KOPT-K1 (cell line): ENCODE data around the gene PRDM5.

ENCODE experiments used
- H3K27ac ChIP-seq: fragments of 200-600 bp; sonication (generic); 2 replicates; pipeline ENCODE4 v1.5.1; 2016; ENCODE audit warnings: antibody characterized with exemption, mild to moderate bottlenecking, low read depth, low read length; ENCODE audit not compliant: poor library complexity, severe bottlenecking
- H3K36me3 ChIP-seq: fragments of 200-600 bp; sonication (generic); 2 replicates; pipeline ENCODE4 v1.5.1; 2017; ENCODE audit warnings: antibody characterized with exemption, mild to moderate bottlenecking, low read length, moderate library complexity; ENCODE audit not compliant: insufficient read depth
- H3K9me3 ChIP-seq: fragments of 200-600 bp; sonication (generic); 2 replicates; pipeline ENCODE4 v1.5.1; 2017; ENCODE audit warnings: antibody characterized with exemption, low read length, mild to moderate bottlenecking; ENCODE audit not compliant: insufficient read depth, poor library complexity, severe bottlenecking

PRDM5 gene

DNA sequence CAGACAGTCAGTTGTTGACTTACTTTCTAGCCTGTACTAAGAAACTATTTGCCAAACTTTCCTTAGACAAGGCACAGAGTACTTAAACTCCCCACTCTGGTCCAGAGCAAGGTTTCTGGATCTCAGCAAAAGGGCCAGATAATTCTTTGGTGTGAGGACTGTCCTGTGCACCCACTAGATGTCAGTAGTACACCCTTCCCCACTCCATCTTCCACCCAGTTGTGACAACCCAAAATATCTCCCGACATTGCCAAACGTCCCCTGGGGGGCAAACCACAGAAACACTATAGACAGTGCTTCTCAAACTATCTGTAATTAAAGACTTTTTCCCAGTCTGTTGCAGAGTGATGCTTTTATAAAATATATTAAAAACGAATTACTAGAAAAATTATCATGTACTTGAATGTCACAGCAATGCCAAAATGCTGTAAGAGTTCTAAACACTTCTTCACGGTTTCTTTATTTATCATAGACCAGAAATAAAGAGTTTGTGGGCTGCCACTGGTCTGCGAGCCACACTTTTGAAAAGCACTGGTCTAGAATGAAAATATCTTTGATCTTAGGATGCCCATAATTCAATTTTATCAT is 203.5 kb downstream of the PRDM5 start:
- no peaks in the 10 kb centered on the region for H3K9me3 ChIP-seq
- H3K27ac ChIP-seq = no peak overlapping the region
- H3K36me3 ChIP-seq = no peaks in the 10 kb centered on the region

DNA sequence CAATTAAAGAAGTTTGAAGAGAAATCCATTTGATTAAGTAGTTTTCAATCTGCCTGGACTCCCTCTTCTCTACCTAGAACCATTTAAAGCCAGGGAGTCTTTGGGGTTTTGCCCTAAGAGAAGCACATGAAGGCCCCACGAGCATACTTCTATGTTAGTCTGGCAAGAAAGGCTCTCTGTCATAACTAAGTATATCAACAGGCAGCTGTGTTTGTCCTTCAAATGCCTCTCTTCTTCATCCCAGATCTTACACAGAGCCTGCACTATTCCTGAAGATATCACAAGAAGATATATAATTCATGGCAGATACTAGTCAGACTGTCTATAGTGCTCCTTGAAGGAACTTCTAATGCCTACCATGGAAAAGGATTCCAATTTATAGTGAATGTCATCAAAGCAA is 206.2 kb downstream of the PRDM5 start:
- Histone ChIP-seq H3K27ac (no peak overlapping the region), H3K36me3 (no peaks in the 10 kb centered on the region), H3K9me3 (no peaks in the 10 kb centered on the region)

DNA sequence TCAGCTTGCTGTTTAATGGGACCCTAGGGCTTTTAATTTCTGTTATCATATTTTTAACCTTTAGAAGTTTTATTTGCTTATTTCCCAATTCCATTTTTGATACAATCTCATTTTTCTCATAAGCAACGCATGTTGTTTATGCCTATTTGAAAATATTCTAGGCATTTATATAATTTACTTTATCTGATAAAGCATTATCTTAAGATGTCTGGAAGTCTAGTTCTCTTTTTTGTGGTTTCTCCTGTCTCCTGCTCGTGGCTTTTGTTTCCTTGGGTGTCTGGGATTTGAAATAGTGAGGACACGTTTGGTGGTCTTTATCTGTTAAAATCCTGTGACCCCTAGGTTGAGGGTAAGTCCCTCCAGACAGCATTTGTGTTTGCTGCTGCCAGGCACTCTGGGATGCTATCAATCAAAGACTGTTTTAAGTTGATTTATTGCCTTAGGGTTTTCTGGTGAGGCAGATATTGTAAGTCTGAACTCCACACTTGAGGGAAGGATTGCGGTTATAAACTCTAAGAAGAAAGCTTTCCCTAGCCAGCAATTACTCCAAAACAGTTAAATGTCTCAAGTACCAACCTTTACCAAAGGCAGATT is 208.0 kb downstream of the PRDM5 start:
- Histone ChIP-seq H3K27ac (no peak overlapping the region), H3K36me3 (no peaks in the 10 kb centered on the region), H3K9me3 (no peaks in the 10 kb centered on the region)

DNA sequence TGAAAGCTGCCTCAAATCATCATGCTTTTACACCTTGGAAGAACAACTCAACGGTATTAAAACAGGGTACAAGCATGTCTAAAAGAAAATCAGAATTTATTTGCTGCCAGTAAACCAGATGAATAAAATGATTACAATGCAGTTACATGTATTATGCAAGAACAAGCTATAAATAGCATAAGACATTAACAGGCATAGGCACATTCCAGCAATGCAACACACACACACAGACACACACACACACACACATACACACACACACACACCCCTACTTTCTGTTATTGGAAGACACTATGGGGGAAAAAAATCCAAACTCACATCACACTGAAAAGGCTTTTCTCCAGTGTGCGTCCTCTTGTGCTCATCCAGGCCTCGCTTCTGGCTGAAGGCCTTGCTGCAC is 212.5 kb downstream of the PRDM5 start:
- Histone ChIP-seq H3K27ac (no peak overlapping the region), H3K36me3 (no peaks in the 10 kb centered on the region), H3K9me3 (no peaks in the 10 kb centered on the region)

DNA sequence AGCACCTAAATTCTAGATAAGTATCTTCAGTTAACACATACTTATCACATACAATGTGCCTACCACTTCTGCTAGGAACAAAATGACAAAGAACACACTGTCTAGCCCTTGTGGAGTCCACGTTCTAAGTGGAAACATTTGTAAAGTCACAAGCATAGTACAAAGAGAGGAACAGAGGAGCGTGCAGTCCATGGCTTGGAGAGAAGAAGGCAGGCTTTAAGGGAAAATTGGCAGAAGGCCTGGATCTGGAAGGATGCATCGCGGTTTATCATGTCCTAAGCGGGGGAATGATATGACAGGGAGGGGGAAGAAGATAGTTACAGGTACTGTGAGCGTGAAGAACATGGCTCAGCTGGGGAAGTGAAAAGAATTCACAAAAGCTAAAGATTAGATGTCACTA is 218.0 kb downstream of the PRDM5 start:
- H3K27ac ChIP-seq = no peak overlapping the region
- H3K36me3 ChIP-seq = no peaks in the 10 kb centered on the region
- no peaks in the 10 kb centered on the region for H3K9me3 ChIP-seq

DNA sequence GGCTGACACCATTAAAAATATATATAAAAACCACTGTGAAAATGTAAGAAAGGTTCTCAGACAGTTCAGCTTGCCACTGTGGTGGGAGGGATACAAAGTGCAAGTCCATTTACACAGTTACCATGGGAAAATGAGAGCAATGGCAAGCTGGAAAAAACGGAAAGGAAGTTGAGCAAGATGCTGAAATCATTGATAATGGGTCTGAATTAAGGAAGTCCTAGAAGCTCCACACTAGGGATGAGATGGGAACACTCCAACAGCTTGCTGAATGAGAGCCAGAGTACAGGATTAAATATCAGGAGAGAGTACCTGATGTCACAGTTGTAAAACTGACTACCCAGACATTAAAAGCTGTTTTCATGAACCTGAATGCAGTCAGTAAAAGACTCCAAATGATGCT is 218.6 kb downstream of the PRDM5 start:
- H3K27ac ChIP-seq = no peak overlapping the region
- no peaks in the 10 kb centered on the region for H3K9me3 ChIP-seq
- no peaks in the 10 kb centered on the region for H3K36me3 ChIP-seq

DNA sequence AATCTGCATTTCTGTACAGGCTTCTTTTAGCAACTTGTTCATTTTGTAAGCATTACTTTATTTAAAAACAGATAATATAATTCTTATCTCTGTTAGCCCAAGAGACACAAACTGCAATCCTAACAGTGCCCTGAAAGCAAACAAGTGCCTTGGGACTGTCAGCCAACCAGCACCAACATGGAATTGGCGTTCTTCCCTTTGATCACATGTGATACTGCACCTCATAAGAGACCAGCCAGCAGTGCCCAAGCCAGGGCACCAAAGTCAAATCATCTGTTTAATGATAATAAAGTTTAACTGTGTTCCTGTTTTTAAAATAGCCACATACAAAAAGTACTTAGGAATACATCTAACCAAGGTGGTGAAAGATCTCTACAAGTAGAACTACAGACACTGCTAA is 223.2 kb downstream of the PRDM5 start:
- H3K27ac ChIP-seq = no peak overlapping the region
- no peaks in the 10 kb centered on the region for H3K36me3 ChIP-seq
- H3K9me3 ChIP-seq = no peaks in the 10 kb centered on the region

DNA sequence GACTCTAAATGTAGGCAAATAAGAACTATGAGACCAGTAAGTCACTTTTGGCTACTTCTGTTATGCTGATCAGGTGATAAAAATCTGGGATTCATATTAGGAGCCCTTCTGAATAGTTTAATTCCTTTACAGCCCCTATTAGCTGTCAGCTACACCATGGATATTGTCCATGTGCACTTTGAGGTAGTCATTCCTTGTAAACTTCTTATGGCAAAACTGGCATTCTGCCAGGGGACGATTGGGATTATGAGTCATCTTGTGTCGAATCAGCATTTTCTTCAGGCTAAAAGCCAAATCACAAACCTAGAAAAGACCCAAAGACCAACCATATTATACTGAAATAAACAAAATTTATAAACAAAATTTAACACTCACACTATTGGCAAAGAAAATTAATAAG is 227.6 kb downstream of the PRDM5 start:
- H3K9me3 ChIP-seq = no peaks in the 10 kb centered on the region
- no peaks in the 10 kb centered on the region for H3K36me3 ChIP-seq
- no peak overlapping the region for H3K27ac ChIP-seq

DNA sequence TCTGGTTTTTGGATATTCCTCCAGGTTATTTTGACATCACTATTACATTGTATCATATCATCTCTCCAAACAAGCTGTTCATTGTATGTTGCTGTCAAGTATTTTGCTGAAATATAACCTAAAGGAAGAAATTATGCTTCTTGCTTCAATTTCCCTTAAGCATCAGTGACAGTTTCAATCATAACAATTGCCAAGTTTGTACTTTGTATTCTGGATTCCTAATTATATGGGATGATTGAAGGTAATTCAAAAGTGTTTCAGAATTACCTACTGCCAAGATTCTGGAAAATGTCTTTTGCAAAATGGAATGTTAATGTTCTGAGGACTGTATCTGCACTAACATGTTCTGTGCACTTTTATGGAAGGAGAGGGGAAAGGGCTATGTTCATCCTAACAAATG is 228.7 kb downstream of the PRDM5 start:
- Histone ChIP-seq H3K36me3 (no peaks in the 10 kb centered on the region), H3K27ac (no peak overlapping the region), H3K9me3 (no peaks in the 10 kb centered on the region)

DNA sequence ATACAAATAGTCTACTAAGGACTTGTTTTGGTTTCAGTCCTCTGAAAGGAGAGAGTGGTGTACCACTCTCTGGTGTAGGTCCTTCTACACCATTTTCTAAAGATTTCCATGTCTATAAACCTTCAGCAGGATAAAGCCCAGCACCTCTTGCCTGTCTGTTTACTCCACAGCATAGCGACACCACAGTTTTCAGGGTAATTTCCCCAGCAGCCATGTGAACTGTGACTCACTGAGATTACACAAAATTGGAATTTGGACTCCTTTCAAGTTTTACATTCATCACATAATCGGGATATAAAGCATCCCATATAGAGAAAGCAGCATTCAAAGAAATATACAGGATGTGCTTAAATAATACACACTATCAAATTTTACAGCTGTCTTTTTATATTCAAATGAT is 229.6 kb downstream of the PRDM5 start:
- H3K27ac ChIP-seq = no peak overlapping the region
- no peaks in the 10 kb centered on the region for H3K36me3 ChIP-seq
- no peaks in the 10 kb centered on the region for H3K9me3 ChIP-seq

DNA sequence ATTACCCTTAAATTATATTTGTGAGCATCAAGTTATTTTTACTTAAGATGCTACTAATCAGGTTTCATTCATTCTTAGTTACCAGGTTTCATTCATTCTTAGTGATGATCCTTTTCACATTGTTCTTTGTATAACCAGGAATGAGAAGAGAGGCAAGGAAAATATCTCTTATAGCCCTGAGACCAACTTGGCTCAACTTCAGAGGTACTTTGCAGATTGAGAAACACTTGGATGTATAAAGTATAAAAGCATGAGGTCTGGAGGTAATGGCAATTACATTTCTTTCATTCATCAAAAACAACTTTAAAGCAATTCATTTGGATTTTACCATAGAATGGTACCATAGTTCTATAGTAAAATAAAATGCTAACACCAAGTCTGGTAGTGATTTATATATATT is 231.0 kb downstream of the PRDM5 start:
- Histone ChIP-seq H3K36me3 (no peaks in the 10 kb centered on the region), H3K9me3 (no peaks in the 10 kb centered on the region), H3K27ac (no peak overlapping the region)

DNA sequence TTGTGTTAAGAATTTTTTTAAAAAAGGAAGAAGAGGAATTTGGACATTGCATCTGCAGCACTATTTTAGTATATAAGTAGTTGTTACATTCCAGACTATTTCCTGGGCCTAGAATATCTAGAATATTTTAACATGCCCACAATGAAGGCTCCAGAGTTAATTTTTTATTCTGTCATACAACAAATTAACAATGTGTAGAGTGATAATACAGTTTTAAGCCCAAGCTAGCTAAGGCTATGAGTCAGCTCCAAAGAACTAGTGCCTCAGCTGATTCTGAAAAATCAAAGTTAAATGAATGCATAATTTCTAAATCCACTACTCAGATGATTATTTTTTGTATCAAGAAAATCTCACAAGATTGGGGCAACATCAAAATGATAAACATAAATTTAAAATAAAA is 231.4 kb downstream of the PRDM5 start:
- H3K9me3 ChIP-seq = no peaks in the 10 kb centered on the region
- H3K27ac ChIP-seq = no peak overlapping the region
- no peaks in the 10 kb centered on the region for H3K36me3 ChIP-seq

DNA sequence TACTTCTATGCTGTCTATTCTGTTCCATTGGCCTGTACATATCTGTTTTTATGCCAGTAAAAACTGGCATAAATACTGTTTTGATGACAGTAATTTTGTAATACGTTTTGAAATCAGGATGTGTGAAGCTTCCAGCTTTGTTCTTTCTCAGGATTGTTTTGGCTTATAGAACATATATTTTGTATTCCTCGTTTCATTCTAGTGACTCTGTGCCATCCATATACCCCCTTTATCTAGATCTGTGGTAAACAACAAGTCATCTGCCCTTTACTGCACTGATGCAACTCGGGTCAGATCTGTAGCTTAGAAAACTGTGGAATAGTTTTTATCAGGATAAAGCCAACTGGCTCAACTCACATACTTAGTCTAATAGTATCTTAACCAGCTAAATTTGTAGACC is 233.7 kb downstream of the PRDM5 start:
- no peak overlapping the region for H3K27ac ChIP-seq
- no peaks in the 10 kb centered on the region for H3K36me3 ChIP-seq
- no peaks in the 10 kb centered on the region for H3K9me3 ChIP-seq

DNA sequence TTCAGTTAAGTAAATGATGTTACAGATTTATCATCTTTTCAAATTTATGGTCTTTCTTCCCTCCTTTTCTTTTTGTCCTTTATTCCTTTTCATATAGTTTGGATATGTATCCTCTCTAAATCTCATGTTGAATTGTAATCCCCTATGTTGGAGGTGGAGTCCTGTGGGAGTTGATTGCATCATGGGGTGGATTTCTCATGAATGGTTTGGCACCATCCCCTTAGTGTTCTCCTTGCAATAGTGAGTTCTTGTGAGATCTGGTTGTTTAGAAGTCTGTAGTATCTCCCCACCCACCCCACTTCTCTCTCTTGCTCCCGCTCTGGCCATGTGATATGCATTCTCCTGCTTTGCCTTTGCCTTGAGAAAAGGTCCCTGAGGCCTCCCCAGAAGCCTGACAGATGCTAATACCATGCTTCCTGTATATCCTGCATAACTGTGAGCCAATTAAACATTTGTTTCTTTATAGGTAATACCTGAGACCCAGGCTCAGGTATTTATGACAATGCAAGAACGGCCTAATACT is 236.7 kb downstream of the PRDM5 start:
- H3K9me3 ChIP-seq = no peaks in the 10 kb centered on the region
- H3K36me3 ChIP-seq = no peaks in the 10 kb centered on the region
- no peak overlapping the region for H3K27ac ChIP-seq

DNA sequence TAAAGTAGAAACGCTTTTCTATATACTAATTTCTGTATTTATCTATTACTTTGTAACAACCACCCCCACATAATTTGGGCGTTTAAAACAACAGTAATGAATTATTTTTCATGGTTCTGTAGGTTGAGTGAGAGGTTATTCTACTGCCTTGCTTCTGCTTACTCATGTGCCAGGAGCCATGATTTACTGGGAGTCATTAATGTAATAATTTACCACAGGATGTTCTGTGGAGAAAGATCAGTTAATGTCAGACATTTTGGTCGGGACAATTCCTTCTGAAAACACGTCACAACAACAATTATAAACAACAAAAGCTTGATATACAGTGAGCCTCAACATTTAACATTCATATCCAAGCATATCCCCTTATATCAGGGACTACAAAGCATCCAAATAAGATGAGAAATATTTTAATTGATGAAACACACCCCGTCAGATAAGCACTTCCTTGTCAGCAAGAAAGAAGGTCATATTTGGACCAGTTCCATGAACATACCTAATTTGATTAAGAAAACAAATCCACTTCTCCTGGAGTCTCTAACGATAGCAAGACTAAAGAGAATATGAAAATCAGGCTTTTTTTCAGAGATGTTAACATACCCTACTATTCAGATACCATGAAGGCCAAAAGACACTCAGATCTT is 238.5 kb downstream of the PRDM5 start:
- Histone ChIP-seq H3K36me3 (no peaks in the 10 kb centered on the region), H3K9me3 (no peaks in the 10 kb centered on the region), H3K27ac (no peak overlapping the region)

DNA sequence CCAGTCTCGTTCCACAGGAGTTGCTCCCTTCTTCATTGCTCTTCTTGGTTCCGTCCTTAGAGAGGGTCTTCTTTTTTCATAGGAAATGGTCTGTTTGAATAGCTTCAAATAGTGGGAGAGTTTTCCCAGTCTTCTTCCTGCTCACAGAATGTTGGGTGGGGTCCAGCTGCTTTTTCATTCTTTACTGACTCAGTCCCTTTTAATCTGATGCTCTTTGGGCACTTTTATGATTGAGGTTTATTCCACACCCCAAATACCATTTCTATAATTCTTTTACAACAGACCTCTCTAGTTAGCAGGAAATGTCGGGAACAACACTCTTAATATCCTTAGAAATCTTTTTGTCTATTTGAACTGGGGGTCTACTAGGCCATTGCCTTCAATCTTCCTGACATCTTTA is 239.5 kb downstream of the PRDM5 start:
- Histone ChIP-seq H3K36me3 (no peaks in the 10 kb centered on the region), H3K9me3 (no peaks in the 10 kb centered on the region)

More for the DNA sequence above, 239.5 kb downstream of the PRDM5 start:
- no peak overlapping the region for H3K27ac ChIP-seq
